GM18951 (cell line): ENCODE results near the gene C20orf202.

ENCODE experiments used
- POLR2A ChIP-seq: IDR thresholded peaks from 4 replicates; pipeline ENCODE4 v1.6.1; 2011; ENCODE audit warnings: mild to moderate bottlenecking; ENCODE audit not compliant: insufficient read length, insufficient read depth; ENCODE audit errors: extremely low read depth
- in situ Hi-C: fragments of 300-500 bp; cut with MboI; formaldehyde crosslinking; loops from one replicate; pipeline ENCODE4 v1.12.0; 2022; ENCODE audit warnings: low sequenced_read_pairs, mixed read lengths, inconsistent platforms; ENCODE audit not compliant: unreplicated experiment

C20orf202 gene

DNA sequence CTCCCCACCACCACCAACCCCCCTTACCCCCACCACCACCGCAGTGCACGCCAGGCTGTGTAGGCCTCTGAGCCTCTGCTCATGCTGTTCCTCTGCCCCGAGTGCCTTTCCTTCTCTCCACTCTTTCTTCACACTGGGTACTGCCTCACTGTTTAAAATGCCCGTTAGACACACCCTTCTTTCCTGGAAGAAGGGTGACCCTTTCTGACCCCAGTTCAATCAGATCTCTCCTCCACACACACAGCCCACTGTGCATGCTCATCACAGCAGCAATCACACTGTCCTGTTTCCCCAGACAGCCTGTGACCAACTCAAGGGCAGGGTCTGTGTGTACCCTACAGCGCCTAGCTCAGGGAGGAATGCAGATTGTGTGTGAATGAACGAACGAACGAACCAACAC is 28.5 kb upstream of the C20orf202 start:
- in situ Hi-C loops = no loop called here
- TF ChIP-seq POLR2A = no peak

DNA sequence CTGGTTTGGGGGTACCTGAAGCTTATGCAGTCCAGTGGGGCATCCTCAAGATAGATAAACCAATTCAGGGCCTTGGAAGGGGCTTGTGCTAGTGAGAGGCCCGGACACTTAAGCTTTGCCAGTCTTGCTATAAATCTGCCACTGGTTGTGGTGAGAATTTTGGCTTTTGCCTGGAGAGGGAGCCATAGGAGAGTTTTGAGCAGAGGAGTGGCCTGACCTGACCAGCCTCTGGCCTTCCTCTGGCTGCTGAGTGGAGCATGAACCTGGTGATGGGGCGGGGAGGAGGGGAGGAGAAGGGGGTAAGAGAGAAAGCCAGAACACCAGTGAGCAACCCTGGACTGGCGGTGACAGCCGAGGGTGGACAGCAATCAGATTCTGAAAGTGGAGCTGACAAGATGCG is 25.6 kb upstream of the C20orf202 start:
- TF ChIP-seq POLR2A = no peak
- in situ Hi-C loops = no loop called here

DNA sequence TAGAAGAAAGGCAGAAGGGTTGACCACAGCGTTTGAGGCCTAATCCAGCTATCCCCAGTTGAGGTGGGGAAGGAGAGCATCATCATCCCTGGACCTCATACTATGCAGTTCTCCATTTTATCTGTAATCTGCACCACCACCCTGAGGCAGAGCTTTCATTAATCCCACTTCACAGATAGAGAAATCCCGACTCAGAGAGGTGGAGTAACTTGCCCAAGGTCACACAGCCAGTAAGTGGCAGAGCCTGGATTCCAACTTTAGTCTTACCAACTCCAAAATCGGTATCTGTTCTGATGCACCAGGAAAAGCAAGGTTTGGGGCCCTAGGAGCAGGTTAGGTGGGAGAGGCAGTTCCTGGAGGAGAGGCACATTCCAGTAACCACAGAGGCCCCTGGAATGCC is 25.2 kb upstream of the C20orf202 start:
- TF ChIP-seq POLR2A = no peak
- in situ Hi-C loops = no loop called here

GRCh38 chr20:1178623-1179022 is 24.6 kb upstream of the C20orf202 start:
- TF ChIP-seq POLR2A = no peak
- in situ Hi-C loops = no loop called here

DNA sequence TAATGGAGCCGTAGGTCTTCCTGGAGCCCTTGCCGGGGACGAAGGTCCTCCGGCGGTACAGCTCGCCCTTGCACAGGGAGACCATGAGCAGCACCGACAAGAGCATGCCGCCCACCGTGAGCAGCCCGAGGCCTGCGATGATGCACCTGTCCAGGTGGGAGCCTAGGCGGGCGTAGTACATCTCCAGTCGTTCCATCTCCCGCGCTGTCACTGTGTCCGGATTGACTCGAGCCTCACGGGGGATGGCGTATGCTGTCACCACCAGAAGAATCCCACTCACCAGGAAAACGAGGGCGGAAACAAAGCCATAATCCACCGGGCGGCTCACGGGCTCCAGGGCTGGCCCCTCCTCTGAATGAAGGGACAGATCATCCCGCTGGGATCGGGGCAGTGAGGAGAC is 22.3 kb upstream of the C20orf202 start:
- in situ Hi-C loops = no loop called here
- no peak for TF ChIP-seq POLR2A

DNA sequence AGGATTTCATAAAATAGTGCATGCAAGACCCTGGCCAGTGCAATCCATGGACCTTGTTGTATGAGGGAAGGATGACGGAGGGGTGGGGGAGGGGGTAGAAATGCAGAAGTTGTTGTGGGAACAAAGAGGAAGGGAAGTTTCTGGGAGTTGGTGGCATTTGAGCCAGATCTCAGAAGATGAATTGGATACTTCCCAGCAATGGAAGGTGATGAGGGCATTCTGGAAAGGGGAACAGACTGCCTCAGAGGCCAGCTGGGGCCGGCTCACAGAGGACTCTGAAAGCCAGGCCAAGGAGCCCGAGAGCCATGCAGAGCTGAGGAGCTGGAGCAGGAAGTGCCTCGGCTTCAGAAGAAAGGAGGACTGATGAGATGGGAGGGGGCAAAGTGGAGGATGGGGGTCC is 21.1 kb upstream of the C20orf202 start:
- no peak for TF ChIP-seq POLR2A
- in situ Hi-C loops = no loop called here

DNA sequence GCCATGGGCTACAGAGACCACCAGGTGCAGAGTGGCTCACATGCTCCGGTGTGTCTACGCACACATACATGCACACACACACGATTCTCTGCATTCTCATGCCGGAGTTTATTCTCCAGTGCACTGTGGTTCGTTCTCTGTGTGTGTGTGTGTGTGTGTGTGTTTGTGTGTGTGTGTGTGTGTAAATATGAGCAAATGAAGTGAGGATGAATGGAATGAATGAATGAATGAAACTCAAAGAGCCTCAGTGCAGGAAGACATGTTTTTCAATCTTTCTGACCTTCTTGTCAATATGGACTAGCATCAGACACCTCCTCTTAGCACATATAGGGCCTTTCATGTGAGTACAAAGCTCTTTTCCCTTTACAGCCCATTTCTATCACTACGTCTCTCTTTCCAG is 20.1 kb upstream of the C20orf202 start:
- TF ChIP-seq POLR2A = no peak
- in situ Hi-C loops = no loop called here

DNA sequence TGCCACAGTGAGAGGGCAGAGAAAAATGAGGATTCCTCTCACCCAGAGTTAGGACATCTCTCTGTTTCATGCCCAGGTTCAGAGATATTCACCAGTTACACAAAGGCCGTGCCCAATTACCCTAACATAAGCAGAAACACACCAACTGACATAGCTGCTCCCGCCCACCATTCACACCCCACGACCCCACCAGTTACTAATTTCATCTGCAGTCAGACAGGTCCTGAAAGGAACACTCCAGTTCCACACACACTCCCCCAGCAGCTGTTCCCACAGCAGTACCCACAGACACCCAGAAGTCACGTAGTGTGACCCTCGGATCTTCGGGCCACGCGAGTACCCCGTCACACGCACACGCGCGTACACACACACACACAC is 19.0 kb upstream of the C20orf202 start:
- TF ChIP-seq POLR2A = no peak
- in situ Hi-C loops = no loop called here

DNA sequence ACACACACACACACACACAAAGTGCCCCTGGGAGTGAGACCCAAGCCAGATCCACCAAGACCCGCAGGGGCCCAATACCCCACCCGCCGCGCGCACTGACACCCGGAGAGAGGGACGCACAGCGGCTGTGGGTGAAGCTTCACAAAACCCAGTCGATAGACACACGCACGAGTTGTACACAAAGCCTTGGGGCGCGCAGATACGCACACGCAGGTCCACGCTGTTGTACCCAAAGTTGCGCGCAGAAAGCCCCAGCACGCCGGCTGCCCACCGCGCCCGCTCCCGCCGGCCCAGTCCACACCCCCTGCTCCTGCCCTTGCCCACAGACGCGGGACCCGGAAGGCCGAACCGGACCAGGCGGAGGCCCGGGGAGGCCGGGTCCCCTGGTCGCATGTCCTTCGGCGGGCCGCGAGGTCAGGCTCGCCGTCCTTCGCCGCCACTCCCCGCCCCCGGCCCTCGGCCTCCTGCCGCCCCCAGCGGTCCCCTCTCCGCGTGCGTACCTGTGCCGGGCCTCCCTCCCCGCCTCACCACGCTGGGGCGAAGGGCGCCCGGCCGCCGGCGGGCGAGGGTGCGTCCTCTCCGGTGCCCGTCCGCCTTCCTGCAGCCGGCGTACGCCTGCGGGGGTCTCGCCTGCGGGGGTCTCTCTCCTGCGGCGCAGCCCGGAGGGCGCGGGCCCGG is 18.5 kb upstream of the C20orf202 start, which contains the start of gene TMEM74B:
Gene TMEM74B (minus strand): TSS at position 344 of the 678 bp plus-strand sequence. CDS start 1,180 bp downstream, outside the sequence.
- TF ChIP-seq POLR2A = no peak
- in situ Hi-C loops = no loop called here

DNA sequence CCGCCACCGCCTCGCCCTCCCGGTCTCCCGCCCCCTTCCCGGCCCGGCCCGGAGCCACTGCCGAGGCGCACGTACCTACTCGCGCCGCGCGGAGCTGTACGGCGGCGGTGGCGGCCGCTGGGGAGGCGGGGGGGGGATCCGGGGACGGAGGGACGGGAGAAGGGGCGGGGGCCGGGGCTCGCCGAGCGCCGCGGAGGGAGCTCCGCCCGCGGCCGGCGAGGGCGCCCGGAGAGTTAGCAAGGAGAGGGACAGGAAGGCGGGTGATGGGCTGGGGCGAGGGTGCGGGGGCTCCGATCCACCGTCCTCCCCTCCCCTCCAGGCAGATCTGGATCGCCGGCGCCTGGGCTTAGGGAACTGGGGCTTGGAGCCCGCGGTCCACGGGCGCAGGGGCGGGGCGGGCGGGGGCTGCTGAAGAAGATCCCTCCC is 17.9 kb upstream of the C20orf202 start:
- in situ Hi-C loops = no loop called here
- TF ChIP-seq POLR2A = no peak

DNA sequence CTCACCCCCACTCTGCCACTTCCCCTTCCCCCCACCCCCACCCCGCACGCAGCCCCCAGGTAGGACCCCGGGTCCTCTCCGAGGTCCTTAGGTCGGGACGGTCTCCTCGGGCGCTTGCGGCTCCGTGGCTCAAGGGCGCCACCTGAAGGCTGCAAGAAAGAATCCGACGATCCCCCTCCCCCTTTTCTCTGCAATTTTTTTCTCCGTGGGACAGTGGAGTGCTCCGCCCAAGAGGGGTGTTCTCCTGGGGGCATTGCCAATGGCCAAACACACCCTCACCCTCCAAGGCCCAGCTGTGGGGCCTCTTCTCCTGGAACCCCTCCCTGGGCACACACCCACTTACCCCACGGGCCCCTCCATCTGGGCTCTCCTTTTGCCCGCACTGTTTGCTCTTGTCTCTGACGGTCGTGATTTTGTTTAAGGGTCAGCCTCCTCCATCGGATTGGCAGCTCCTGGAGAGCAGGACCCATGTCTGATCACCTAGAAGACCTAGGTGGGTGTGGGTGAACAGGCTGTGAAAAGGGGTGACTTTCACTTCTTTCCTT is 17.4 kb upstream of the C20orf202 start:
- in situ Hi-C loops = no loop called here
- no peak for TF ChIP-seq POLR2A

DNA sequence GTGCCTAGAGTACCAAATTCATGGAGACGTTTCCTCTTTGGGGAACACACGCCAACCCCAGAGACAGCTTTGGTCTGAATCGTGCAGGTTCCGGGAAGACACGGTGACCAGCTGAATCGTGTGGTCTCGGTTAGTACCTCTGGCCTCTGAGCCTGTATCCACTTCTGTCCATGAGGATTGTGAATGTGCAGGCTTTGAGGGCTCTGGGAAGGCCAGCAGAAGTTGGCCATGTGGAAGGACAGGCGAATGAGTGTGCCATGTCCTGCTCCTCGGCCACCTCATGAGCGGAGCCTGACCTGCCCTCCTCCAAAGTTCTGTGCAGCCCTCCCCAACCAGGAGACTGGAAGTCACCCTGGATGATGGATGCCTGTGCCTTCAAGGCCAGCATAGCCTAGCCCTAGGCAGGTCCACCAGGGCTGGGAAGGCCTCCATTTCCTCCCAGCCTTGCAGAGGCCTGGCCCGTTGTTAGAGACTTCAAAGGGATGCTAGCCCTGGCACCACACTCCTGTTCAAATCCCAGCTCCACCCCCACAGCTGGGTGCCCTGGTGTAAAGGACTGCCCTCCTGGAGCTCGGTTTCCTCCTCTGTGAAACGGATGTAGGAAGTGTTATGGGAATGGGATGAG is 16.8 kb upstream of the C20orf202 start:
- in situ Hi-C loops = no loop called here

DNA sequence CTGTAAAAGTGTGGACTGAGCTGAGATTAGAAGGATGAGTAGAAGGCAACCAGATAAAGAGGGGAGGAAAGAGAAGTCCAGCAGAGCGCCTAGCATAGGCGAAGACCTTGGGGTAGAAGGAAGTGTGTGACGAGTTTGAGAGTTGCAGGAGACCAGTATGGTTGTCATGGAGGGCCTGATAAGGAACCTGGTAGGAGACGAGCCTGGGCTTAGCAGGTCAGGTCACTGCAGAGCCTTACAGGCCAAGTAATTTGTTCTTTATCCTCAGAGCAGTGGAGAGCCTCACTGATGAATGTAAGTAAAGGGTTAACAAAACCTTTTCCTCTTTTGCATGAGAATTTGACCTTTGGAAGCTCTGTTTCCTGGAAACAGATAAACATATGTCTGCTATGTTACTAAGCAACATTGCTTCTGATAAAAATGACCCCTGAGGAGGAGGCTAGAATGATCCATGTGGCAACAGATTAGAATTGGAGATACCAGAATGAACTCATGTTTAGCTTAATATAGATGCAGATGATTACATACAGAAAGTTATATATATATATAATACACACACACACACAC is 15.6 kb upstream of the C20orf202 start:
- in situ Hi-C loops = no loop called here
- TF ChIP-seq POLR2A = no peak

More for the DNA sequence above, 16.8 kb upstream of the C20orf202 start:
- TF ChIP-seq POLR2A = no peak

GRCh38 chr20:1188347-1188746 is 14.9 kb upstream of the C20orf202 start:
- TF ChIP-seq POLR2A = no peak
- in situ Hi-C loops = no loop called here

GRCh38 chr20:1189827-1190226 is 13.4 kb upstream of the C20orf202 start:
- no peak for TF ChIP-seq POLR2A
- in situ Hi-C loops = no loop called here
